Peyer's patch (tissue), 4 donors: ENCODE results near the gene CDK5R2. TPM values are rescaled to one million over a fixed set of nuclear protein-coding genes. Genes with fewer than 3 reads are reported as not detected.

Source experiments
- DNase-seq, 3 donors: peaks; one replicate each; pipeline ENCODE4 v3.0.0-alpha.2; 2017 to 2019
- H3K27ac ChIP-seq, 4 donors: fragments of 200-600 bp; sonication (generic); one replicate each; pipeline ENCODE4 v1.5.1; 2016 to 2019
- H3K27me3 ChIP-seq, 2 donors: fragments of 200-600 bp; sonication (generic); one replicate each; pipeline ENCODE4 v1.5.1; 2019
- H3K36me3 ChIP-seq, 3 donors: fragments of 200-600 bp; sonication (generic); one replicate each; pipeline ENCODE4 v1.5.1; 2016 to 2019
- H3K4me1 ChIP-seq, 4 donors: fragments of 200-600 bp; sonication (generic); one replicate each; pipeline ENCODE4 v1.5.1; 2016 to 2019
- H3K4me3 ChIP-seq, 4 donors: fragments of 200-600 bp; sonication (generic); 1 replicate in 3 of 4; 2 replicates in 1 of 4; pipeline ENCODE4 v1.5.1; 2016 to 2019; ENCODE audit warnings: mild to moderate bottlenecking in 1 of 4
- H3K9me3 ChIP-seq, 4 donors: fragments of 200-600 bp; sonication (generic); one replicate each; pipeline ENCODE4 v1.5.1; 2016 to 2019; ENCODE audit warnings: mild to moderate bottlenecking in 1 of 4
- CTCF ChIP-seq, 6 experiments: fragments of 450-650 bp in 4 of 6; fragments of 200-600 bp in 2 of 6; sonication (generic) in 1 of 6; IDR thresholded peaks; one replicate each; pipeline ENCODE4 v1.5.1; 2017 to 2019; ENCODE audit warnings: antibody characterized with exemption in 6 of 6, mild to moderate bottlenecking in 3 of 6, moderate library complexity in 1 of 6
- POLR2A ChIP-seq, 2 donors: fragments of 450-650 bp; IDR thresholded peaks; one replicate each; pipeline ENCODE4 v1.5.1; 2017; ENCODE audit warnings: antibody characterized with exemption in 2 of 2, mild to moderate bottlenecking in 2 of 2, moderate library complexity in 2 of 2
- total RNA-seq, 4 donors: library from RNA; depleted of rRNA; stranded (reverse); fragments of >200 nt; gene quantifications; one replicate each; pipeline ENCODE4 v1.1.0, GENCODE V29; 2016

CDK5R2 gene
- total RNA-seq, 4 donors from 2014 or later: 0.54 to 1.1 (median 0.95) TPM; not detected in 1

- no peaks in the 10 kb centered on the region for H3K4me1 ChIP-seq
- no peak overlapping the region for H3K27ac ChIP-seq
- H3K36me3 ChIP-seq: no peaks in the 10 kb centered on the region
- TF ChIP-seq POLR2A (IDR thresholded peaks at IDR 0.05) (no peak), CTCF (IDR thresholded peaks at IDR 0.05) (no peak)
- H3K27me3 ChIP-seq: peaks cover 0 to 1% of the 10 kb centered on the region in 2 donors
- no peak overlapping the region for H3K4me3 ChIP-seq
- no peak for DNase-seq
- no peaks in the 10 kb centered on the region for H3K9me3 ChIP-seq
Measured at GRCh38 chr2:218953366-218953954, 6.0 kb upstream of the CDK5R2 start.

- Histone ChIP-seq H3K9me3 (no peaks in the 10 kb centered on the region), H3K4me3 (no peak overlapping the region), H3K27ac (no peak overlapping the region), H3K27me3 (peaks cover 0 to 10% of the 10 kb centered on the region in 2 donors), H3K36me3 (no peaks in the 10 kb centered on the region), H3K4me1 (peaks cover 0 to 9% (median under 1%) of the 10 kb centered on the region in 4 donors)
- no peak for DNase-seq
- TF ChIP-seq POLR2A (IDR thresholded peaks at IDR 0.05) (no peak), CTCF (IDR thresholded peaks at IDR 0.05) (no peak)
Measured at GRCh38 chr2:218954541-218955300, 4.7 kb upstream of the CDK5R2 start.

GRCh38 chr2:218956039-218956438, 3.4 kb upstream of the CDK5R2 start:
- Histone ChIP-seq H3K9me3 (no peaks in the 10 kb centered on the region), H3K36me3 (no peaks in the 10 kb centered on the region), H3K4me1 (peaks cover 0 to 22% (median 7%) of the 10 kb centered on the region in 4 donors), H3K27me3 (peaks cover 0 to 20% of the 10 kb centered on the region in 2 donors), H3K27ac (no peak overlapping the region), H3K4me3 (no peak overlapping the region)
- DNase-seq: no peak
- TF ChIP-seq POLR2A (IDR thresholded peaks at IDR 0.05): no peak
- TF ChIP-seq CTCF (IDR thresholded peaks at IDR 0.05): no peak

GRCh38 chr2:218957671-218958070, 1.8 kb upstream of the CDK5R2 start:
- peaks cover 0 to 23% (median 7%) of the 10 kb centered on the region in 4 donors for H3K4me1 ChIP-seq
- peaks cover 0 to 35% of the 10 kb centered on the region in 2 donors for H3K27me3 ChIP-seq
- no peak overlapping the region for H3K27ac ChIP-seq
- H3K9me3 ChIP-seq: no peaks in the 10 kb centered on the region
- DNase-seq: no peak
- no peaks in the 10 kb centered on the region for H3K36me3 ChIP-seq
- no peak overlapping the region for H3K4me3 ChIP-seq
- no peak for TF ChIP-seq POLR2A (IDR thresholded peaks at IDR 0.05)
- no peak for TF ChIP-seq CTCF (IDR thresholded peaks at IDR 0.05)

- H3K9me3 ChIP-seq: no peaks in the 10 kb centered on the region
- H3K36me3 ChIP-seq: no peaks in the 10 kb centered on the region
- TF ChIP-seq CTCF (IDR thresholded peaks at IDR 0.05): no peak
- H3K27ac ChIP-seq: no peak overlapping the region
- DNase-seq: no peak
- peaks cover 0 to 41% of the 10 kb centered on the region in 2 donors for H3K27me3 ChIP-seq
- H3K4me3 ChIP-seq: no peak overlapping the region
- peaks cover 0 to 23% (median 7%) of the 10 kb centered on the region in 4 donors for H3K4me1 ChIP-seq
Measured at GRCh38 chr2:218958276-218958675, 1.2 kb upstream of the CDK5R2 start.
